ENCODE data around the gene CYB5B. TPM values are rescaled to one million over a fixed set of nuclear protein-coding genes. Genes with fewer than 3 reads are reported as not detected.

The CYB5B gene
- total RNA-seq: 39.2 and 42.8 TPM in 2 replicates

GRCh38 chr16:69424053-69424934 is at the start of gene CYB5B:
Gene CYB5B, plus strand, starts transcription at chr16:69424619. Its CDS starts 65 bp downstream, at chr16:69424684.
- Histone ChIP-seq H3K36me3 (ENCODE audit: control insufficient read depth, insufficient read depth, low read length) (peaks cover 6% of the 10 kb centered on the region), H3K27me3 (ENCODE audit: control insufficient read depth, insufficient read depth, low read length) (no peaks in the 10 kb centered on the region), H3K4me3 (ENCODE audit: low read depth, low read length) (peak within 1 kb of the TSS; percentile 64)
- TF ChIP-seq, protein P1, sequence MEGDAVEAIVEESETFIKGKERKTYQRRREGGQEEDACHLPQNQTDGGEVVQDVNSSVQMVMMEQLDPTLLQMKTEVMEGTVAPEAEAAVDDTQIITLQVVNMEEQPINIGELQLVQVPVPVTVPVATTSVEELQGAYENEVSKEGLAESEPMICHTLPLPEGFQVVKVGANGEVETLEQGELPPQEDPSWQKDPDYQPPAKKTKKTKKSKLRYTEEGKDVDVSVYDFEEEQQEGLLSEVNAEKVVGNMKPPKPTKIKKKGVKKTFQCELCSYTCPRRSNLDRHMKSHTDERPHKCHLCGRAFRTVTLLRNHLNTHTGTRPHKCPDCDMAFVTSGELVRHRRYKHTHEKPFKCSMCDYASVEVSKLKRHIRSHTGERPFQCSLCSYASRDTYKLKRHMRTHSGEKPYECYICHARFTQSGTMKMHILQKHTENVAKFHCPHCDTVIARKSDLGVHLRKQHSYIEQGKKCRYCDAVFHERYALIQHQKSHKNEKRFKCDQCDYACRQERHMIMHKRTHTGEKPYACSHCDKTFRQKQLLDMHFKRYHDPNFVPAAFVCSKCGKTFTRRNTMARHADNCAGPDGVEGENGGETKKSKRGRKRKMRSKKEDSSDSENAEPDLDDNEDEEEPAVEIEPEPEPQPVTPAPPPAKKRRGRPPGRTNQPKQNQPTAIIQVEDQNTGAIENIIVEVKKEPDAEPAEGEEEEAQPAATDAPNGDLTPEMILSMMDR (IDR thresholded peaks at IDR 0.05; ENCODE audit: insufficient read depth, low read length, severe bottlenecking): no peak
- DNase-seq (ENCODE audit: low read depth) (peak; percentile 99), FAIRE-seq (peak; percentile 79)

DNA sequence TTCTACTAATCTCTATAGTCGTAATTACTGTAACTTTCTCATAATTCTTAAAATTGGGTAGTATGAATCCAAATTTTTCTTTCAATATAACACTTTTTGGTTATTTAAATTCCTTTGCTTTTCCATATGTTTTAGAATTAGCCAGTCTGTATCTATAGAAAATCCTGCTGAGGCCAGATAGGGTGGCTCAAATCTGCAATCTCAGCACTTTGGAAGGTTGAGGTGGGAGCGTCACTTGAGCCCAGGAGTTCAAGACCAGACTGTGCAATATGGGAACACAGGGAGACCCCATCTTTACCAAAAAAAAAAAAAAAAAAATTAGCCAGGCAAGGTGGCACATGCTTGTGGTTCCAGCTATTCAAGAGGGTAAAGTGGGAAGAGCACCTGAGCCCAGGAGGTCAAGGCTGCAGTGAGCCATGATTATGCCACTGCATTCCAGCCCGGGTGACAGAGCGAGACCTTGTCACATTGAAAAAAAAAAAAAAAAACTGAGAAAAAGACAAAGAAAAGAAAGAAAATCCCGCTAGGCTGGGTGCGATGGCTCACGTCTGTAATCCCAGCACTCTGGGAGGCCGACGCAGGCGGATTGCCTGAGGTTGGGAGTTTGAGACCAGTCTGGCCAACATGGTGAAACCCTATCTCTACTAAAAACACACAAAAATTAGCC is 47.9 kb upstream of the CYB5B start:
- H3K27me3 ChIP-seq (ENCODE audit: control insufficient read depth, insufficient read depth, low read length): no peaks in the 10 kb centered on the region
- no peak for FAIRE-seq
- TF ChIP-seq, protein P1 (IDR thresholded peaks at IDR 0.05; ENCODE audit: insufficient read depth, low read length, severe bottlenecking): no peak
- H3K4me3 ChIP-seq (ENCODE audit: low read depth, low read length): no peak overlapping the region
- no peak for DNase-seq (ENCODE audit: low read depth)
- peaks cover 1% of the 10 kb centered on the region for H3K36me3 ChIP-seq (ENCODE audit: control insufficient read depth, insufficient read depth, low read length)

- H3K4me3 ChIP-seq (ENCODE audit: low read depth, low read length): no peak overlapping the region
- H3K27me3 ChIP-seq (ENCODE audit: control insufficient read depth, insufficient read depth, low read length): no peaks in the 10 kb centered on the region
- FAIRE-seq: no peak
- no peak for DNase-seq (ENCODE audit: low read depth)
- H3K36me3 ChIP-seq (ENCODE audit: control insufficient read depth, insufficient read depth, low read length): peaks cover 4% of the 10 kb centered on the region
- TF ChIP-seq, protein P1 (IDR thresholded peaks at IDR 0.05; ENCODE audit: insufficient read depth, low read length, severe bottlenecking): no peak
These were observed 46.4 kb upstream of the CYB5B start for GRCh38 chr16:69378036-69378435.

- H3K27me3 ChIP-seq (ENCODE audit: control insufficient read depth, insufficient read depth, low read length): no peaks in the 10 kb centered on the region
- H3K4me3 ChIP-seq (ENCODE audit: low read depth, low read length): no peak overlapping the region
- TF ChIP-seq, protein P1 (IDR thresholded peaks at IDR 0.05; ENCODE audit: insufficient read depth, low read length, severe bottlenecking): no peak
- peaks cover 3% of the 10 kb centered on the region for H3K36me3 ChIP-seq (ENCODE audit: control insufficient read depth, insufficient read depth, low read length)
- FAIRE-seq: no peak
- DNase-seq (ENCODE audit: low read depth): no peak
These were observed 45.7 kb upstream of the CYB5B start for GRCh38 chr16:69378760-69379159.

DNA sequence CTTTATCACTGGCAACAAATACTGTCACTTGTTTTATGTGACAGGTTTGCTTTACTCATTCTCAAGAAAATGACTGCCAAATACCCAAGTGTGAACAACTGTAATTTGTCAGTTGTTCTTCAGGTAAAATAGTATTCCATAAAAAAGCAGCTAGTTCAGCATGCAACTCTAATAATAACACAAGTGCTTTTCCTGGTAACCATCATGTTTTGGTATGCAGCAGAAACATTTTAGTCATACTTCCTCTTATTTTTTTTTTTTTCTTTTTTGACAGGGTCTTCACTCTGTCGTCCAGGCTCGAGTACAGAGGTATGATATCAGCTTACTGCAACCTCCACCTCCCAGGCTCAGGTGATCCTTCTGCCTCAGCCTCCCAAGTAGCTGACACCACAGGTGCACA is 43.2 kb upstream of the CYB5B start:
- Histone ChIP-seq H3K27me3 (ENCODE audit: control insufficient read depth, insufficient read depth, low read length) (no peaks in the 10 kb centered on the region), H3K36me3 (ENCODE audit: control insufficient read depth, insufficient read depth, low read length) (peaks cover 7% of the 10 kb centered on the region), H3K4me3 (ENCODE audit: low read depth, low read length) (no peak overlapping the region)
- TF ChIP-seq, protein P1 (IDR thresholded peaks at IDR 0.05; ENCODE audit: insufficient read depth, low read length, severe bottlenecking): no peak
- DNase-seq (ENCODE audit: low read depth) (no peak), FAIRE-seq (no peak)

All from bronchial epithelial cell (primary cell).